HG03280 (cell line): ENCODE measurements around the gene PIP4K2A.

ENCODE experiments used
- ATAC-seq: cut with Tn5 transposase; IDR thresholded peaks from one replicate; pipeline ENCODE4 v1.9.1; 2021; ENCODE audit warnings: mild to moderate bottlenecking, moderate library complexity; ENCODE audit not compliant: unreplicated experiment

The PIP4K2A gene

DNA sequence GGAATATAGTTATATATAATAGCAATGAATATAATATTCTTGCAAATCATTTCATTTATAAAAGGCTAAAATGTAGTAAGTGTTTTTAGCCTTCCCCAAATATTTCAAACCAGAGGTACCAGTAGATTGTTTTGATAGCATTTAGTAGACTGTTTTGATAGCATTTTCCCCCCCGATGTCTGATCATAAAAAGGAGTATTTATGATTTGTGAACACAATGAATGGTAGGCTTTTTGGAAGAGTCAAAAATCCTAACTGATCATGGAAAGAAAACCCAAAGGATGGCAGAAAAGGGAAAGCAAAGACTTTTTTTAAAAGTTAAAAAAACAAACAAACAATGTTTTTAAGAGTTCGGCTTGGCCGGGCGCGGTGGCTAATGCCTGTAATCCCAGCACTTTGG lies 152.5 kb downstream of the PIP4K2A start:
- ATAC-seq: no peak

- ATAC-seq: no peak
Measured at GRCh38 chr10:22560913-22561239, 153.5 kb downstream of the PIP4K2A start.

DNA sequence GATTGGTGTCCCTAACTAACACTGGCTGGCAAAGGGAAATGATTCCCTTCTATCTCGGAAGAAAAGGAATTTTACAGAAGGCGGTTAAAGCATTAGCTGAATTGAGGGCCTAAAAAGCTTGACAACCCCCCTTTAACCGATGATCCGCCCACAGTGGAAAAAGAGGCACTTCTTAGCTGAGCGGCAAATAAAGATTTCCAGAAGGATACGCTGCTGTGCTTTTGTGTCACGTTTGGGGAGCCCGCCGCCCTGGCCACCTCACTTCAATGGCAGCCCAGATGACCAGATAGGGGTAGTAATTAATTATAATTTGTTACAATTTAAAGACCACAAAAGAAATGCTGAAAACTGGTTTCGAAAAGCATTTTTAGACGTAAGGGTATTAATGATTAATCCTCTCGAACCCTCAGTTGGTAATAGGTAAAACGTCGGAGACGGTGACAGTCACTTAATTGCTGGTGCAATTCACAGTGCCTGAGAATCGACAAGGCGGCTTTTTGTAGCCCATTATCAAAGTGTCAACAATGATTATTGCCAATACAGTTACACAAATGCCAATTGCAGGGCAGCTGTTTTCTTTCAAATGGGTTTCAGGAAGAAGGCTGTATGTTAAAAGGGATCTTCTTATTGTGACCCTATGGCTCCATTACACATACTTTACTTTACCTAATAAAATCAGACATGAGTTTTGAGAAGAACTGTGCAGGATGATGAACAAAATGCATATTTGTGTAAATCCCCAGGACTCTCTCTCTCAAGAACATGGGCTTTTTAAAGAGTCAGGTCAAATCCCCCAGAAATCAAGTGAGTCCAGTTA lies 154.1 kb downstream of the PIP4K2A start:
- ATAC-seq: no peak

DNA sequence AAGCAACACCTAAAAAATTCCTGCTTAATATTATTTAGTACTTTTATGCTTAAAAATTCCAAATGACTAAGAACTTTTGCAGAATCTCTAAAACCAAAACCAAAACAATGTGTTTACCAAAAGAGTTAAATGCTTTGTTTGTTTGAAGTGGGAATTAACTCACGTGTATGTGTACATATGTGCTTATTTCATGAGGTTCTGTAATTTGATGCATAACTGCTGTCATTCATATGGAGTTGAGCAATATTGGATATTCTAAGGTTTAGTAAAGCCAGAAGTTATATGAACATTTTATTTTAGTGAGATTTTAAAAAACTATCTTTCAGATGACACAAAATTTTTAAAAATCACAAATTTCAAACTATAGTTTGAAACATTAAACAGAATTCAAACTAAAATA lies 157.1 kb downstream of the PIP4K2A start:
- no peak for ATAC-seq

DNA sequence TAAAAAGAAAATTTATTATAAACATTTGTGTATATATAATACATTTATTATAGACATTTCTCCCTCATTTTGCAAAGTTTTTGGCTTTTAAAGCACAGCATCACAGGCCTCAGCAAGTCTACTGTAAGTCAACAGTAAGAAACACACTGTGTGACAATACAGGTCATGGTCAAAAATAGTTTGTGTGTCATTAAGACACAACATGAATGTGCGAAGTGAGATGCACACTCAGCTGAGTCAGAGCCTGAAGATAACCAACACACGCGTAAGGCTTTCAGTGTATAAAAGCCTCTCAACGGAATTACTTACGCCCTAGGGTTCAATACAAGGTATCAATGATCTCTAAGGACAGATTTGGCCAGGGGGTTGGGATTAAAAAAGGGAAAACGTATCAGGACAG lies 157.6 kb downstream of the PIP4K2A start:
- no peak for ATAC-seq

GRCh38 chr10:22554461-22555182 lies 159.8 kb downstream of the PIP4K2A start:
- no peak for ATAC-seq

GRCh38 chr10:22553452-22553995 lies 160.9 kb downstream of the PIP4K2A start:
- ATAC-seq: no peak

DNA sequence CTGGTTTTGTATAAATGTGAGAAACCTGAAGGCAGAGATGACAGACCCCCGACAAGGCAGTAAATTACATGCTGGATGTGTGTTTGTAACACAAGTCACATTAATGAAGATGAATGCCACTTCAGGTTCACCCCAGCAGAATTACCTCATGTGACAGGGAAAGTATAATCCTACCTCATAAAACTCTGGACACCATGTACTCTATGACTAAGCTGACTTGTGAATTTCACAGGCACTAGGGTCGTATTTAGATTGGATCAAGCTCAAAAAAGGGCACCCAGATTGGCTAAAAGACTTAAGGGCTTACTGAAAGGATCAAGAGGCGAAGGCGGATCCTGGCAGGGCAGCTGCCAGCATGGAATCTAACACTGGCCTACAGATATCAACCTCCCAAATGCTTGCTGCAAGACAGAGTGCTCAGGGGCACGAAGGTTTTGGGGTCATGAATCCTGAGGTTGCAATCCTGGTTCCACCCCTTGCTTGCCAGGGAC lies 161.4 kb downstream of the PIP4K2A start:
- ATAC-seq: no peak

DNA sequence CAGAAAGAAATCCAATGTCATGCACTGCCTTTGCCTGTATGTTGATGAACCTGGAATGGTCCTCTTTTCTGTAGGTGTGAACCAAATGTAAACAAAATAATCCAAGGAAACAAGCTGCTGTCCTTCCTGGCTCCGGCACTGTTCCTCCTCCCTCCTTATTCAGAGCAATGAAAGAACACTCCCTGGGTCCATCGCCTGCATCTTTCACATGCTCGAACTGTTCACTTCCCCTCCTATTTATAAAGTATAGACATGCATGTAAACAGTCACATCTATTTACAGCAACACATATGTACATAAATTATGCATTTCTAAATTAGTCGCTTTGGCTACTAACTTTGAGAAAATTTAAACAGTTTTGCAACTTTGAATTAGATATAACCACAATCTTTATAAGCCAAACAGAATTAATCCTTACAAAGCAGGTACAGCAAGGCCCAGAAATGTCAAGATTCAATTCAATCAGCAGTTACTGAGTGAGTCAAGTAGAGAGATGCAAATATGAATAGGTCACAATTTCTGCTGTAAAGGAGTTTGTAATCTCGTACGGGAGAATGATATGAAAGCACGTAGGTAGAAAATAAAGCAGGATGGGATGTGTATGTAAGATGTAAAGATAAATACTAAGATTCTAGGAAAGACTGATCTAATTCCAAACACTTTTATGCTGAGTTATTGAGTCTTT lies 162.6 kb downstream of the PIP4K2A start:
- ATAC-seq: no peak

- no peak for ATAC-seq
Measured at GRCh38 chr10:22550732-22551131, 163.6 kb downstream of the PIP4K2A start.

GRCh38 chr10:22548344-22548743 lies 166.0 kb downstream of the PIP4K2A start:
- no peak for ATAC-seq

- no peak for ATAC-seq
Measured at GRCh38 chr10:22545643-22546042, 168.7 kb downstream of the PIP4K2A start.

DNA sequence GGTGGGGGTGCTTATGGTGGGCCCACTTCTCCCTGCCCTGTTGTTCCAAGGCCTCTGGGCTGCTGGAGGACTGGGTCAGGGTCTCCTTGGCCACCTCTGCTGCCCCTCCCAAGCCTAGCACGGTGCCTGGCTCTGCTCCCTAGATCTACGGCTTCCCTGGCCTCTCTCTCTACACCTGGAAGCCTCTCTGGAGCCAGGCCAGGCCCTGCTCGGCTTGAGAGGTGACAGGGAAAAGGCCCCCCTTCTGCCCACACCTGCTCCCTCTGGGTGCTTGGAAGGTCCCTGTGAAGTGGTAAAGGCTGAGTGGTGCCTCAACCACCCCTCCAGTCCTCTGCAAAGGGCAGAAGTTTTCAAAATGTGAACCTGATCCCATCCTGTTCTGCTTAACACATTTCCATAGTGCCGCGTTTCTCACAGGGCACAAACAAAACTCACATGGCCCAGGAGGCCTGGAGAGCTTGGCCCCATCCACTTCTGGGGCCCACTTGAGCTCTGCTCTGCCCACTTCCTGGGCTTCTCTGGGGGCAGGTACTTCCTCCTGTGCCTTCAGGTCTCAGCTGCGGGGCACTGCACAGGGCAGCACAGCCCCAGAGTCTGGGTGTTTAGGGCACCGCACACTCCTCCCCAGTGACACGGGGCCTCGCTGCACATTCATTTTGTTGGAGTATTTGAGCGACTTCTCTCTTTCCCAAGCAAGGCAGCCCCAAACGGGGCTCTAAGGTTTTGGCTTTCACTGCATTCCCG lies 169.9 kb downstream of the PIP4K2A start:
- no peak for ATAC-seq

DNA sequence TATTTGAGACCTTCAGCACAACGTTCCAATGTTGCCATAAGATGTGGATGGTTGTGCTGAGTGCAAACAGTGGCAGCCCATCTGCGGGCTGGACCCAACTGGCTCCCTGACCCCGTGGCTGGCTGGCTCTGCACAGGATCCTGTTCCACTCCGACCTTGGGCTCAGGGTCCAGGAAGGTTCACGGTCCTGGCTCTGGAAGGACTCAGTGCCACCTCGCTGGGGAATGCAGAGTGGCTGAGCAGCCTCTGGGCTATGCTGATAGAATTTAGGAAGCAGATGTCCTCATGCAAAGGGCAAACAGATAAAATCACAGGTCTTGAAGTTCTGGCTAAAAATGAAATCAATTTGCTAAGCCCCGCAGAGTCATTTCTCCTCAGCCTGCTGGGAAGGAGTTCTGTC lies 171.6 kb downstream of the PIP4K2A start:
- ATAC-seq: no peak

DNA sequence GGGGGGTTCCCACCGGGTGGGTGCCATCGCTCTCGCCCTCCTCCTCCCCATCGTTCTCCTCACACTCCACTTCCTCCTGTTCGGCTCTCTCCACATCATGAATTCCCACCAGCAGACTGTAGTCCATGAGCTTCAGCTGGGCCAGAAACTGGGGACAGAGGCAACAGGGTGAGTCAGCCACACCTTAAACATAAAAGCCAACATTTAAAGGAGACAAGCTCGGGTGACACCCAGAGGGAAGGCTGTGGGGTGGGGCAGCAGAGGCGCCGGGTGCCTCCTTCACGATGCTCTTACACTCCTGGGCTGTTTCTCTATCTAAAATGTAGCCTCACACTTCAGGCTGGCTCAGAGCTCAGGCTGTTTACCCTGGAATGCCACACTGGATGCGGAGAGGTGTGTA lies 172.5 kb downstream of the PIP4K2A start:
- no peak for ATAC-seq

DNA sequence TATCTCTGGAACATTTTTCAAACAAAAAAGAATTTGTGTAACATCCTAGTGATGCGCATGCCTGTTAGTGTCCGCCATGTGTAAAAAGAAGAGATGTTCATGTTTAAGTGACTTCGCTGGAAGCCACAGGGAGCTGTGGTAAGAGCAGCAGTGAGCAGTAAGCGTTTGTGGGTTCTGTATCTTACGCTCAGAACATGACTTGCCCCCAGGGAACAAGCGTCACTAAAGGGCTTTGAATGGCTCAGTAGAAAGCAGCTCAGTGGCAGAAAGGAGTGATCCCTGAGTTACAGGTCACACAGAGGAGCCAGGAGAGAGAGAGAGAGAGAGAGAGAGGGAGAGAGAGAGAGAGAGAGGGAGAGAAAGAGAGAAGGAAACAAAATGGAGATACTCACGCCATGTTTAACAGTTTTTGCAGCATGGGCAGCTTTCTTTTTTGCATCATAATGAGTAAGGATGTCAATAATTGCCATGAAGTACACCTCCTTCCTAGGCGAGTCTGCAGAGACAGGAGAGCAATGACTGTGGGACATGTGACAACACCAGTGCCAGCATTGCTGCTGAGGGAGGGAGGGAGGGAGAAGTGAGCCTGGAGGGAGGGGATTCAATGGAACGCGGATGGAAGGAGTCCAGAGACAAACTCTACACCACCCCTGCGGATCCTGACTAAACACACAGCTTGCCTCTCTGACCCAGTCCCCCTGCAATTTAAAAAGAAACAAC lies 174.6 kb downstream of the PIP4K2A start:
- no peak for ATAC-seq

DNA sequence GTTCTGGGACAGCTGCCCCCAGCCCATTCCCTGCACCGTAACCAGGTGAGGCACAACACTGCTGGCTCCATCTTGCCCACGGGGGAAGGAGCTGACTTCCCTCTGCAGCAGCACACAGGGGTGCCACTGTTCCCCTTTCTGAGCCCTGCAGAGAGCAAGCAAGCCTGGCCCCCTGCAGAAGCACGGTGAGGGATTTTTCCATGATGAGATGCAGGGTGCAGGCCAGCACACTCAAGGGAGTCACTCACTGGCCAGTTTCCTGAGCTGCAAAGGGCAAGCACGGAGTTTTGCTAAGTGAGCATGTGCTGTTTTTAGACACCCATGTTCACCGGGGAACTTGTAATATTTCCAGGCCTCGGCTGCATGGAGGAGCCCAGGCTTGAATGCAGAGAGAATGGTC lies 176.6 kb downstream of the PIP4K2A start:
- no peak for ATAC-seq

DNA sequence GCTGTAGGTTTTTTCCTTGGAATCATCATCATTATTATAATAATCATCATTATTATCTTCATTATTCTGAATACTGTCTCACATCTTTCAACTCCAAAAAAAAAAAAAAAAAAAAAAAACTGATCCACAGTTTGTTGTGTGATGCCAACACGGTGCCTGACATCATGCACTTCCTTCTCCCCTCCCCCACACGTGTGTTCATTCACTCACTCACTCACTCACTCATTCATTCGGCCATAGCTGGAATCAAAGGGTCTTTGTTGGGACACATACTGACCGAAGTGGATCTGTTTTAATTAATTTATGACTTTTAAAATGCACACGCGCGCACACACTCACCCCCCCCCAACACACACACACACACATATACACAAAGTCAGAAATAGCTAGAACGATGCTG lies 177.8 kb downstream of the PIP4K2A start:
- no peak for ATAC-seq

DNA sequence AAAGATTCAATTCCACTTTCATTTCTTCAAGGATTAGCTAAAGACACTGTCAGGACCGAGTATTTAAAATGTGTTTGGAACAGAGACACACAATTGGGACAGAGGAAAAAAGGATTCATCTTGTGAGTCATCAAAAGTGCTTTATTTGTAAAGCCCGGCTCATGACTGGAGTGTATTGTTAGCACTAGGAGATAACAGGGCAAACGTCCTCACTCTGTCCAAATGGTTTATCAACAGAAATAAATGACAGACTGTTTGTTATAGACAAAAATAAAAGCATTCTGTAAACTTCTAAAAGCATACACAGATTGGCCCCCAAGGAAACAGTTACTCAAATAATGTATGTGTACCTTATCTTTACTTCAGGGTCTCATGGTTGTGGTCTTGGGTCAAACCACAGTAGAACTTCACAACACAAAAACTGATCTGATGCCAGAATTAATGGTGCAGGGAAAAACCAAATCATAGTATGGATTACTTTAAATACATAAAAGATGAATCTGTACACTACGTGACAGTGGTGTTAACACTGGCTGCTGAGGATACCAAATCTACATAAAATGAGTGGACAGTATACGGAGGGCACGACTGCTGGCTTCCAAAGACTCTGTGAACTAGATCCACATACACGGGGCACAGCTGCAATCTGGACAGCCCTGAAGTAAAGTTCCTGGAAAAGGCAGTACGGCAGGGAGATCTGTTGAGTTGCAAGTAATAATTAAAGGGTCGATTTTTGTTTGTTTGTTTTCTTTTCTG lies 179.4 kb downstream of the PIP4K2A start:
- ATAC-seq: no peak
